GM12892 (cell line): ENCODE results near the gene TBC1D22A.

Experiments
- POLR2A ChIP-seq: IDR thresholded peaks from 2 replicates; pipeline ENCODE4 v1.6.1; 2011; ENCODE audit warnings: low read depth, low read length, control low read depth
- POLR2AphosphoS5 ChIP-seq: IDR thresholded peaks from 2 replicates; pipeline ENCODE4 v1.6.1; 2011; ENCODE audit warnings: low read depth, low read length, control low read depth
- TAF1 ChIP-seq: IDR thresholded peaks from 2 replicates; pipeline ENCODE4 v1.6.1; 2011; ENCODE audit warnings: low read depth, mild to moderate bottlenecking, control low read depth, low read length, borderline replicate concordance

GRCh38 chr22:46755525-46755924 lies 6.9 kb upstream of the TBC1D22A start:
- TF ChIP-seq POLR2AphosphoS5 (no peak), TAF1 (no peak), POLR2A (no peak)
